Ureter (tissue), 1 donor: ENCODE data around the gene NBPF15. TPM values are rescaled to one million over a fixed set of nuclear protein-coding genes. Genes with fewer than 3 reads are reported as not detected.

ENCODE experiments used
- total RNA-seq: library from RNA; stranded (reverse); gene quantifications from one replicate; pipeline ENCODE4 v1.2.4, GENCODE V29; 2023
- donor health status: DM: yes; HTN: yes; CAD: no.

Gene NBPF15
- total RNA-seq, 1 donor from 2014 or later: 42.4 TPM

Other genes starting within 250 kb of the NBPF15 start
- gene PPIAL4E, start 88.0 kb downstream of the NBPF15 start, total RNA-seq: 0.81 TPM
- gene PPIAL4F, start 131.2 kb upstream of the NBPF15 start, total RNA-seq: not detected